CD4-positive, alpha-beta T cell (primary cell): Measurements from ENCODE around the gene PLPPR1. TPM values are rescaled to one million over a fixed set of nuclear protein-coding genes. Genes with fewer than 3 reads are reported as not detected.

Experiments used
- ATAC-seq: fragments of 200-7000 bp; cut with Tn5 transposase; one replicate; pipeline ENCODE4 v1.10.0; 2022; ENCODE audit warnings: mild to moderate bottlenecking; ENCODE audit not compliant: poor library complexity
- CTCF ChIA-PET: fragments of 350-600 bp; sonication (Branson Sonifier 250); formaldehyde crosslinking; loops from one replicate; lab custom pipeline; 2021; ENCODE audit warnings: antibody characterized with exemption, inconsistent platforms; lab: Charles Lee
- POLR2A ChIA-PET: fragments of 350-600 bp; sonication (Branson Sonifier 250); formaldehyde crosslinking; loops from one replicate; lab custom pipeline; 2021; ENCODE audit warnings: antibody characterized with exemption, inconsistent platforms; lab: Charles Lee
- DNase-seq, 14 experiments: peaks; one replicate each; pipeline ENCODE4 v3.0.0-alpha.2; 2013 to 2020; ENCODE audit warnings: mixed read lengths in 2 of 14
- H3K27ac ChIP-seq, 2 donors: one replicate each; pipeline versions ENCODE4 v1.5.1 to v1.7.0; 2013; ENCODE audit warnings: low read length in 2 of 2, low read depth in 1 of 2, mild to moderate bottlenecking in 1 of 2
- H3K27me3 ChIP-seq, 2 experiments: 1 replicate in 1 of 2; 2 replicates in 1 of 2; pipeline versions ENCODE4 v1.6.1 to v1.7.0; 2013; ENCODE audit warnings: low read length in 2 of 2, control low read depth in 1 of 2, mild to moderate bottlenecking in 1 of 2, moderate library complexity in 1 of 2; ENCODE audit not compliant: insufficient read depth in 2 of 2, control insufficient read depth in 1 of 2
- H3K36me3 ChIP-seq: one replicate; pipeline ENCODE4 v1.6.1; 2013; ENCODE audit warnings: low read length, control low read depth; ENCODE audit not compliant: insufficient read depth
- H3K4me1 ChIP-seq: one replicate; pipeline ENCODE4 v1.6.1; 2013; ENCODE audit warnings: low read length, control low read depth; ENCODE audit not compliant: insufficient read depth
- H3K4me3 ChIP-seq: one replicate; pipeline ENCODE4 v1.5.1; 2013; ENCODE audit warnings: mild to moderate bottlenecking, low read length, moderate library complexity
- H3K9me3 ChIP-seq, 2 experiments: 1 replicate in 1 of 2; 2 replicates in 1 of 2; pipeline versions ENCODE4 v1.6.1 to v1.7.0; 2013; ENCODE audit warnings: low read length in 2 of 2, mild to moderate bottlenecking in 2 of 2, control low read depth in 1 of 2, moderate library complexity in 1 of 2; ENCODE audit not compliant: control insufficient read depth in 1 of 2, insufficient read depth in 1 of 2
- H3K27ac Mint-ChIP-seq: one replicate; pipeline ENCODE4 v1.8.0; 2020; ENCODE audit warnings: mixed read lengths
- H3K27me3 Mint-ChIP-seq: one replicate; pipeline ENCODE4 v1.8.0; 2021; ENCODE audit warnings: mixed read lengths
- H3K36me3 Mint-ChIP-seq: one replicate; pipeline ENCODE4 v1.8.0; 2021; ENCODE audit warnings: low read depth, mixed read lengths
- H3K4me1 Mint-ChIP-seq: one replicate; pipeline ENCODE4 v1.8.0; 2021; ENCODE audit warnings: low read depth, mixed read lengths
- H3K4me3 Mint-ChIP-seq: one replicate; pipeline ENCODE4 v1.8.0; 2020; ENCODE audit warnings: mild to moderate bottlenecking, mixed read lengths
- H3K9me3 Mint-ChIP-seq: one replicate; pipeline ENCODE4 v1.8.0; 2020; ENCODE audit warnings: mixed read lengths
- CTCF ChIP-seq: fragments of 200-600 bp; IDR thresholded peaks from one replicate; pipeline ENCODE4 v1.8.0; 2022; ENCODE audit warnings: antibody characterized with exemption, mild to moderate bottlenecking
- intact Hi-C, 2 experiments: fragments of 100-400 bp; cut with DNase I in 1 of 2; cut with micrococcal nuclease in 1 of 2; formaldehyde crosslinking; loops; one replicate each; pipeline versions ENCODE4 v1.15.1 to v1.9.0; 2023 to 2025; cut with DNase I, micrococcal nuclease
- total RNA-seq, 174 experiments: library from RNA in 2 of 174; stranded (reverse) in 2 of 174; gene quantifications; one replicate each; pipeline ENCODE4 v1.2.3 and lab custom pipeline; 2021 to 2026

Gene PLPPR1
- total RNA-seq, 2 experiments from 2014 or later, result not detected

- no peaks in the 10 kb centered on the region for H3K4me1 Mint-ChIP-seq
- H3K27me3 Mint-ChIP-seq, result no peaks in the 10 kb centered on the region
- H3K27ac Mint-ChIP-seq, result no peak overlapping the region
- Histone ChIP-seq H3K27me3 (no peaks in the 10 kb centered on the region), H3K4me3 (no peak overlapping the region), H3K4me1 (no peaks in the 10 kb centered on the region), H3K36me3 (no peaks in the 10 kb centered on the region), H3K9me3 (no peaks in the 10 kb centered on the region), H3K27ac (no peak overlapping the region)
- H3K9me3 Mint-ChIP-seq, result no peaks in the 10 kb centered on the region
- ChIA-PET POLR2A (no interaction called here), CTCF (no interaction called here)
- no peak for TF ChIP-seq CTCF
- DNase-seq, result no peak
- H3K36me3 Mint-ChIP-seq, result no peaks in the 10 kb centered on the region
- H3K4me3 Mint-ChIP-seq, result no peak overlapping the region
- intact Hi-C loops, result no loop called here
- no peak for ATAC-seq
These were observed 34.2 kb downstream of the PLPPR1 start for GRCh38 chr9:101062686-101063085.

- ATAC-seq, result no peak
- POLR2A ChIA-PET, result no interaction called here
- TF ChIP-seq CTCF, result no peak
These were observed 34.7 kb downstream of the PLPPR1 start for GRCh38 chr9:101063192-101063591.

GRCh38 chr9:101064206-101064605, 35.7 kb downstream of the PLPPR1 start:
- H3K36me3 ChIP-seq, result no peaks in the 10 kb centered on the region
- intact Hi-C loops, result no loop called here
- Mint-ChIP-seq H3K27ac (no peak overlapping the region), H3K4me3 (no peak overlapping the region), H3K36me3 (no peaks in the 10 kb centered on the region), H3K4me1 (no peaks in the 10 kb centered on the region), H3K9me3 (no peaks in the 10 kb centered on the region), H3K27me3 (no peaks in the 10 kb centered on the region)
- ATAC-seq (no peak), DNase-seq (no peak)
- no peaks in the 10 kb centered on the region for H3K9me3 ChIP-seq
- no peak for TF ChIP-seq CTCF
- no peaks in the 10 kb centered on the region for H3K27me3 ChIP-seq
- no peak overlapping the region for H3K27ac ChIP-seq
- CTCF ChIA-PET, result no interaction called here
- no peak overlapping the region for H3K4me3 ChIP-seq
- no peaks in the 10 kb centered on the region for H3K4me1 ChIP-seq
- POLR2A ChIA-PET, result no interaction called here

More at GRCh38 chr9:101063192-101063591, 34.7 kb downstream of the PLPPR1 start:
- Histone ChIP-seq H3K27me3 (no peaks in the 10 kb centered on the region), H3K27ac (no peak overlapping the region), H3K36me3 (no peaks in the 10 kb centered on the region), H3K4me3 (no peak overlapping the region), H3K9me3 (no peaks in the 10 kb centered on the region), H3K4me1 (no peaks in the 10 kb centered on the region)
- no peaks in the 10 kb centered on the region for H3K27me3 Mint-ChIP-seq
- H3K4me3 Mint-ChIP-seq, result no peak overlapping the region
- H3K27ac Mint-ChIP-seq, result no peak overlapping the region
- H3K4me1 Mint-ChIP-seq, result no peaks in the 10 kb centered on the region
- intact Hi-C loops, result no loop called here
- CTCF ChIA-PET, result no interaction called here
- no peaks in the 10 kb centered on the region for H3K9me3 Mint-ChIP-seq
- no peak for DNase-seq
- H3K36me3 Mint-ChIP-seq, result no peaks in the 10 kb centered on the region
